Measurements from ENCODE around the gene HBEGF.

The HBEGF gene

GRCh38 chr5:140345919-140346347 is 470 bp downstream of the HBEGF start:
- no peak for TF ChIP-seq TAF1 (IDR thresholded peaks at IDR 0.05; ENCODE audit: borderline replicate concordance, insufficient read depth, low read length)
- no peak for TF ChIP-seq POLR2AphosphoS5 (IDR thresholded peaks at IDR 0.05; ENCODE audit: low read depth, low read length)
- no peak for TF ChIP-seq REST (IDR thresholded peaks at IDR 0.05; ENCODE audit: insufficient read depth in 1 of 2, low read depth in 2 of 2, low read length in 2 of 2)
- TF ChIP-seq SIN3A (IDR thresholded peaks at IDR 0.05; ENCODE audit: borderline replicate concordance, insufficient read depth, low read length) = no peak

GRCh38 chr5:140344683-140345423 is 1.6 kb downstream of the HBEGF start:
- no peak for TF ChIP-seq POLR2AphosphoS5 (IDR thresholded peaks at IDR 0.05; ENCODE audit: low read depth, low read length)
- TF ChIP-seq SIN3A (IDR thresholded peaks at IDR 0.05; ENCODE audit: borderline replicate concordance, insufficient read depth, low read length) = no peak
- TF ChIP-seq REST (IDR thresholded peaks at IDR 0.05; ENCODE audit: insufficient read depth in 1 of 2, low read depth in 2 of 2, low read length in 2 of 2) = no peak
- no peak for TF ChIP-seq FOXP2 (optimal IDR thresholded peaks at IDR 0.05; ENCODE audit: borderline replicate concordance, extremely low read depth, extremely low read length, insufficient read depth)
- TF ChIP-seq TAF1 (IDR thresholded peaks at IDR 0.05; ENCODE audit: borderline replicate concordance, insufficient read depth, low read length) = no peak

- TF ChIP-seq SIN3A (IDR thresholded peaks at IDR 0.05; ENCODE audit: borderline replicate concordance, insufficient read depth, low read length) = no peak
- no peak for TF ChIP-seq POLR2AphosphoS5 (IDR thresholded peaks at IDR 0.05; ENCODE audit: low read depth, low read length)
- no peak for TF ChIP-seq FOXP2 (optimal IDR thresholded peaks at IDR 0.05; ENCODE audit: borderline replicate concordance, extremely low read depth, extremely low read length, insufficient read depth)
- no peak for TF ChIP-seq TAF1 (IDR thresholded peaks at IDR 0.05; ENCODE audit: borderline replicate concordance, insufficient read depth, low read length)
- TF ChIP-seq REST (IDR thresholded peaks at IDR 0.05; ENCODE audit: insufficient read depth in 1 of 2, low read depth in 2 of 2, low read length in 2 of 2) = no peak
These were observed 3.5 kb downstream of the HBEGF start for GRCh38 chr5:140342896-140343295.

GRCh38 chr5:140342287-140342686 is 4.1 kb downstream of the HBEGF start:
- TF ChIP-seq POLR2AphosphoS5 (IDR thresholded peaks at IDR 0.05; ENCODE audit: low read depth, low read length) = no peak
- no peak for TF ChIP-seq TAF1 (IDR thresholded peaks at IDR 0.05; ENCODE audit: borderline replicate concordance, insufficient read depth, low read length)
- TF ChIP-seq FOXP2 (optimal IDR thresholded peaks at IDR 0.05; ENCODE audit: borderline replicate concordance, extremely low read depth, extremely low read length, insufficient read depth) = no peak
- TF ChIP-seq SIN3A (IDR thresholded peaks at IDR 0.05; ENCODE audit: borderline replicate concordance, insufficient read depth, low read length) = peak; percentile 53; the same call in 1 of the 2 replicates
- TF ChIP-seq REST (IDR thresholded peaks at IDR 0.05; ENCODE audit: insufficient read depth in 1 of 2, low read depth in 2 of 2, low read length in 2 of 2) = 0 out of 4 replicates have a peak, but pooled peaks of 1 of the 2 experiments have one; percentile 22

Data from PFSK-1 (cell line).